Measurements from ENCODE around the gene KLHL36. TPM values are rescaled to one million over a fixed set of nuclear protein-coding genes. Genes with fewer than 3 reads are reported as not detected.

KLHL36 gene
- total and polyA plus RNA-seq, 9 of the 15 experiments (the other 6 are each of a cell fraction or from before 2014, with no cell fraction given) = 2.1 to 51.2 (median 18.5) TPM

GRCh38 chr16:84607694-84608093, 40.6 kb upstream of the KLHL36 start (continued):
- TF ChIP-seq ELK3 (CRISPR knock-in tag; IDR thresholded peaks at IDR 0.05) (no peak), SP2 (IDR thresholded peaks at IDR 0.05; ENCODE audit: extremely low read depth, low read depth, low read length, poor library complexity, severe bottlenecking) (no peak), ZNF12 (CRISPR knock-in tag; IDR thresholded peaks at IDR 0.05) (no peak), PRPF4 (IDR thresholded peaks at IDR 0.05; ENCODE audit: insufficient read depth, low read depth, low read length, poor library complexity, severe bottlenecking) (no peak), ZNF347 (CRISPR knock-in tag; IDR thresholded peaks at IDR 0.05; ENCODE audit: low read depth) (no peak), RNF2 (IDR thresholded peaks at IDR 0.05) (no peak; the same call in 1 of the 2 replicates), MCM7 (IDR thresholded peaks at IDR 0.05) (no peak), ZEB2 (IDR thresholded peaks at IDR 0.05) (0 out of 2 replicates have a peak, but pooled peaks have one; percentile 34), ZNF24 (IDR thresholded peaks at IDR 0.05) (no peak), MAX (CRISPR knock-in tag; IDR thresholded peaks at IDR 0.05) (0 out of 2 replicates have a peak, but pooled peaks have one; percentile 29), ZNF311 (CRISPR knock-in tag; IDR thresholded peaks at IDR 0.05) (no peak), ZC3H8 (IDR thresholded peaks at IDR 0.05) (no peak), CHD1 (IDR thresholded peaks at IDR 0.05; ENCODE audit: low read length) (no peak), ETS2 (tag; IDR thresholded peaks at IDR 0.05; ENCODE audit: borderline replicate concordance, poor library complexity, severe bottlenecking) (no peak), ARNT (IDR thresholded peaks at IDR 0.05) (no peak), ILF3 (IDR thresholded peaks at IDR 0.05; ENCODE audit: borderline replicate concordance) (no peak), ZKSCAN3 (CRISPR knock-in tag; IDR thresholded peaks at IDR 0.05) (no peak), NR2F6 (CRISPR knock-in tag; IDR thresholded peaks at IDR 0.05) (no peak), ZBTB49 (CRISPR knock-in tag; IDR thresholded peaks at IDR 0.05; ENCODE audit: borderline replicate concordance) (no peak), ZBTB5 (IDR thresholded peaks at IDR 0.05) (no peak), ZNF707 (CRISPR knock-in tag; conservative IDR thresholded peaks at IDR 0.05) (no peak), ATF4 (CRISPR knock-in tag; IDR thresholded peaks at IDR 0.05) (no peak)
